HG03575 (cell line): Measurements from ENCODE around the gene CHIC2.

Experiments used
- ATAC-seq: cut with Tn5 transposase; IDR thresholded peaks from one replicate; pipeline ENCODE4 v1.9.1; 2021; ENCODE audit not compliant: unreplicated experiment, insufficient number of reproducible peaks, low FRiP score; ENCODE audit errors: extremely low read depth

Gene CHIC2

GRCh38 chr4:53967986-53968385 lies 96.4 kb downstream of the CHIC2 start:
- ATAC-seq = no peak

GRCh38 chr4:53963781-53964180 lies 100.6 kb downstream of the CHIC2 start:
- ATAC-seq = no peak

GRCh38 chr4:53963336-53963735 lies 101.1 kb downstream of the CHIC2 start:
- no peak for ATAC-seq

- no peak for ATAC-seq
These were observed 101.7 kb downstream of the CHIC2 start for GRCh38 chr4:53962516-53963225.

- ATAC-seq = no peak
These were observed 103.1 kb downstream of the CHIC2 start for GRCh38 chr4:53961351-53961750.

- no peak for ATAC-seq
These were observed 103.6 kb downstream of the CHIC2 start for GRCh38 chr4:53960843-53961242.
